Caki2 (cell line): ENCODE results near the gene OR2F2. TPM values are rescaled to one million over a fixed set of nuclear protein-coding genes. Genes with fewer than 3 reads are reported as not detected.

Source experiments
- DNase-seq: peaks from one replicate; pipeline ENCODE4 v3.0.0-alpha.2; 2015; ENCODE audit warnings: low read depth
- in situ Hi-C: cut with HindIII; loops from 2 replicates; pipeline ENCODE4 v1.10.0; 2016; ENCODE audit warnings: low sequenced_read_pairs, low pct_unique_long_range_greater_than_20kb, mixed read lengths
- total RNA-seq: library from RNA; depleted of rRNA; stranded (reverse); fragments of >200 nt; shearing (Covaris generic); gene quantifications from 2 replicates; pipeline ENCODE4 v1.2.3, GENCODE V29; 2014; ENCODE audit warnings: low replicate concordance; rRNA removed

The OR2F2 gene
- total RNA-seq, 1 experiment from 2014 or later, result not detected

DNA sequence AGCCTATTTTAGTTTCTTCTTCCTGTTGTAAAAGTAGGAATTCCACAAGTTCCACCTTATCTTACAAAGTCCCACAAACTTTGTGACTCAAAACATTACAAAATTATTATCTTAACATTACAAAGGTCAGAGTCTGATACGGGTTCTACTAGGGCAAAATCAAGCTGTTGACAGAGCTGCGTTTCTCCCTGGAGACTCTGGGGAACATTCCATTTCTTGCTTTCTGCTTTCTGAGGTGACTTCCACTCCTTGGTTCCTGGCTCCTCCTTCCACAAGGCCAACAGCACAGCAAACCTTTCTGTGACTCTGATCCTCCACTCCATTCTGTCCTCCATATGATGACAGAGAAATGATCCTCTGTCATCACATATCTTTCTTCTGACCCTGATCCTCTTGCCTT is 30.2 kb downstream of the OR2F2 start:
- in situ Hi-C loops, result no loop called here

DNA sequence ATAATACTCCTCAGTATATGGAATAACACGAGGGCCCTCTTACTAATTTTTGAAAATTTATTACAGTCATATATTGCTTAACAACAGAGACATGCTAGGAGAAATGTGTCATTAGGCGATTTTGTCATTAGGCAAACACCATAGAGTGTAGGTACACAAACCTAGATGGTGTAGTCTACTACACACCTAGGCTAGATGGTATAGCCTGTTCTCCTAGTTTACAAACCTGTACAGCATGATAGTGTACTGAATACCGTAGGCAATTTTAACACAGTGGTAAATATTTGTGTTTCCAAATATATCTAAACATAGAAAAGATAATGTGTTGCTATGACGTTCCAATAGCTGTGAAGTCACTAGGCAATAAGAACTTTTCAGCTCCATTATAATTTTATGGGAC is 32.4 kb downstream of the OR2F2 start:
- in situ Hi-C loops, result no loop called here
- DNase-seq, result no peak

More for the DNA sequence above, 30.2 kb downstream of the OR2F2 start:
- DNase-seq, result no peak

DNA sequence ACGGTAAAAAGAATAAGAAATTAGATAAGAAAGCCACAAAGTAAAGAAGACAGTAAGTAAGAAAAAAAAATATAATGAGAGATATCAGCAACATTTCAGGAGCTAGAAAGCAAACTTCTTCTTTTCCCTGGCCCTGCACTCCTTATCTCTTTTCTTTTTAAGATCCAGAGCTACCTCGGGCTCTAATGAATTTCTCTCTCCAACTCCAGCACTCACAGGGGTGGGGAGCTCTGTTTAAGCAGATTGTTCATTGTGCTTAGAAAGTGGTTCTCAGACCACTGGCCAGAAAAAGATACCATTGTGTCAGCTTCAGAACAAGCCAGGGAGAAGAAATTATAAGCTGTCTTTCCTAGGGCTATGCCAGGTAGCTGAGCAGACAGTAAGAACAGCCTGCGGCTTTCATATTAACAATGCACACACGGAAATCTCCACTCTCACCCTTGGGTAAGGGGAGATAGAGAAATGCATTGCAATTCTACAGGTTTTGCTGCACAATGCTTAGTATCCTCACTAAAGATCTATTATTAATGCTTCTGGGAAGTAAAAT is 38.9 kb downstream of the OR2F2 start:
- DNase-seq, result no peak
- in situ Hi-C loops, result no loop called here

DNA sequence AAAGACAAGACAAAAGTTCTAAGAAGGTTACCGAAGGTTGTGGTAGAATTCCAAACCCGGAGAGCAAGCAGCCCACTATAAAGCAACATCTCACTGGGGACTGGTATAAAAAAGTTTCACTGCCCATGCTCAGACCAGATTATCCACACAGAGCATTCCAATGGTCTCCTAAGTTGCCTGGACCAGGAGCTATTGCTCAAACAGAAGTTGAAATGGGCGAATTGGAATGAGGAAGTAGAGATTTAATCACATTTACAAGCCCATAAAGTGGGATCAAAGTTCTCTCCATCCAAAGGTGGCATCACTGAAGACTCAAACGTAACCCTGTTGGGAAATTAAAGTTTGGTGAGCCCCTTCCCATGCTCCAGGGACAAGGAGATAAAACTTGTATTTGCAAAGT is 39.4 kb downstream of the OR2F2 start:
- in situ Hi-C loops, result no loop called here
- no peak for DNase-seq

DNA sequence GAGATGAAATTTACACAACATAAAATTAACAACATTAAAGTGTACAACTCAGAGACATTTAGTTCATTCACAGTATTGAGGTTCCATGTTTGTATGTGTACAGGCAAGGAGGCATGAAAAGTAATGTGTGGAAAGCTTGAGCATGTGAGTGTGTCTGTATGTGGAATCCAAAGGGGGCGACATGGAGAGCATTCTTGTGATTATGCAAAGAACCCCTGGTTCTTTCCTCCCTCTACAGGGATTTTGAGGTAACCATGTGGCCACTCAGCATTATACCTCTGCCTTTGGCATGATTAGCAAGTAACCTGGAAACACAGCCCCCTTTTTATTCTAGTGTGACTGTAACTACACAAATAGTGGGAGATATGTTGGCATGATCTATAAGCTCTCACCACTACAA is 40.6 kb downstream of the OR2F2 start:
- in situ Hi-C loops, result no loop called here
- DNase-seq, result no peak

DNA sequence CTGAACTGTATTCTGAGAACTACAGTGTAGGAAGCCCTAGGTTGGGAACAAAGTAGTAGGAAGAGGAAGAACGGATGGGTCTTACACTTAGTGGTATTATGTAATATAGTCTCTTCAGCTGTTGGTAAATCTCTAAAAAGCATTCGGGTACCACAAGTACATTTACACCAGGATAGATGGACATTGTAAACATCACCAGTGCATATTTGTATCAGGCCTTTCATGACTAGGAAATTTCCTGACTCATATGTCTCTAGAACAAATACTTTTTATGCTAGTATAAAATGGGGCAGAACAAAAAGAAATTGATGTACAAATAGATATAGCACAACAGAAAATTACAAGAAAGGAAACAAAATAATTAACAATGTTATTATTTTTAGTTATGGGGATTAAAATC is 43.6 kb downstream of the OR2F2 start:
- in situ Hi-C loops, result no loop called here
- DNase-seq, result no peak

DNA sequence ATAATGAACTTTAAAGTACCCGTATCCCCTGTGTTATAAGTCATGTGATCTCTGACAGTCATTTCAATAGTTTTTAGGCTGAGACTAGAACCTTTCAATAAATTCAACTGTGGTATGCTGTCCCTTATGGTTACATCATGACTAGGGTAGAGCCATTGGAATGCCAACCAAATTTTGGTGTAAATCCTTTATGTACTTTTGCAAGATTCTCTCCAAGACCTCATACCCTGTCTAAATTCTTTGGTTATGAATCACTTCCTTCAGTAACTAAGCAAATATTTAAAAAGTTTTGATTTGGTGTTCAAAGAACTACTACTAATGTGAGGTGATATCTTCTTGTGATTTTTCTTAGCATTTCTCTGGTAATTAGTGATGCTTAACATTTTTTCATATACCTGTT is 44.3 kb downstream of the OR2F2 start:
- in situ Hi-C loops, result no loop called here
- DNase-seq, result no peak

DNA sequence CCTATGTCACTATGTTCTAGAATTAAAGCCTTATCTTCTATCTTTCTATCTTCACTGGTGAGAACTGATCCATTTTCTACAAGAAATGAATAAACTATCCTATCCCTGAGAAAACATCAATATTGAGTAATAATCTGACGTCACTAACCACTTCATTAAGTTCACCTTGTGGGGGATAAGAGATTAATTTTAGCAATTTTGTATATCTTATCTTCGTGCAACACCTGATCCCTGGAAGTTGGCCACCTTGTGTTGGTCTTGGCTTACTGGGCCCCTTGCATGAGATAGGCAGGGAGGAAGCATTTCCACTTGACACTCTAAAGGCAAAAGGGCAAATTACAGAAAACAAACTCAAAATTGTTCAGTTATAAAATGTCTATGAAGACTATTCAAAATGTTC is 45.0 kb downstream of the OR2F2 start:
- in situ Hi-C loops, result no loop called here
- no peak for DNase-seq

DNA sequence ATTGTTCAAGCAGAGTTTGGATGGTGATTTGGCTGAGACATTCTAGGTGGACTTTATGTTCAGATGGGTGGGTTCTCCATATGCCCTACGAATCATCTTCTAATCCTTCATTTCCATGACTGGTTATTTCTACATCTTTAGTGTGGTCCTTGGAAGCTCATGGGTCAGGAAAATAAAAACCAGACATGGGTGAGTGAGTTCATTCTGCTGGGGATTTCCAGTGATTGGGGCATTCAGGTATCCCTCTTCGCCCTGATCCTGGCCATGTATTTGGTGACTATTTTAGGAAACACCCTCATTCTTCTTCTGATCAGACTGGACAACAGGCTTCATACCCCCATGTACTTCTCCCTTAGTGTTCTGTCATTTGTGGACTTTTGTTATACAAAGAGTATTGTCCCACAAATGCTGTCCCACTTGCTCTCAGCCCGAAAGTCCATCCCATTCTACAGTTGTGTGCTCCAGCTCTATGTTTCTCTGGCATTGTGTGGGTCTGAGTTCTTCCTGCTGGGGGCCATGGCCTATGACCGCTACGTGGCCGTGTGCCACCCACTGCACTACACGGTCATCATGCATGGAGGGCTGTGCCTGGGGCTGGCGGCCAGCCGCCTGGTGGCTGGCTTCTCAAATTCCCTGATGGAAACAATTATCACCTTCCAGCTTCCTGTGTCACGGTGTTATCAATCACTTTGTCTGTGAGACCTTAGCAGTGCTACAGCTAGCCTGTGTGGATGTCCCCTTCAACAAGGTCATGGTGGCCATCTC is 45.9 kb downstream of the OR2F2 start:
- DNase-seq, result no peak
- in situ Hi-C loops, result no loop called here

DNA sequence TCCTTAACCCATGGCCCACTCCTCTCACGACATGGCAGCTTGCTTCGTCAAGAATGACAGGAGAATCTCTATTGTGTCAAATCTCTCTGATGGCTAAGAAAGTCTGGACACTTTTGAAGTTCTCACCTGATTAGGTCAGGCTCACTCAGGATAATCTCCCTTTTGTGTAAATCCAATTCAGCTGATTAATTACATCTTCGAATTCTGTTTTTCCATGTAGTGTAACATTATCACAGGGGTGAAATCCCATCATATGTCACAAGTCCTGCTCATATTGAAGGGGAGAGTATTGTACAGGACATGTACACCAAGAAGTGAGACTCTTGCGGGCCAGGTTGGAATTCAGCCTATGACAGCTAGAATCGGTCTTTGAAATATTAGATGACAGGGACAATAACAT is 48.9 kb downstream of the OR2F2 start:
- DNase-seq, result no peak
- in situ Hi-C loops, result no loop called here

Other genes starting within 250 kb of the OR2F2 start
- not detected in 2 replicates for gene CTAGE6, start 177.5 kb upstream of the OR2F2 start, total RNA-seq
- gene TCAF1, start 33.1 kb upstream of the OR2F2 start, total RNA-seq, result 24.0 and 28.7 TPM in 2 replicates
- not detected in 2 replicates for gene OR2F1, start 19.6 kb downstream of the OR2F2 start, total RNA-seq
- gene OR6B1, start 65.1 kb downstream of the OR2F2 start, total RNA-seq, result not detected in 2 replicates
- not detected in 2 replicates for gene OR2A5, start 113.7 kb downstream of the OR2F2 start, total RNA-seq
- not detected in 2 replicates for gene OR2A25, start 134.6 kb downstream of the OR2F2 start, total RNA-seq
- gene OR2A12, start 151.0 kb downstream of the OR2F2 start, total RNA-seq, result not detected in 2 replicates
- gene OR2A2, start 174.3 kb downstream of the OR2F2 start, total RNA-seq, result not detected in 2 replicates
- not detected in 2 replicates for gene OR2A14, start 187.9 kb downstream of the OR2F2 start, total RNA-seq
- 0.84 and 1.3 TPM in 2 replicates for gene CTAGE4, start 248.2 kb downstream of the OR2F2 start, total RNA-seq